Adrenal gland (tissue), 12 donors: ENCODE results near the gene STEAP1. TPM values are rescaled to one million over a fixed set of nuclear protein-coding genes. Genes with fewer than 3 reads are reported as not detected.

Source experiments
- DNase-seq, 7 donors: peaks; one replicate each; pipeline ENCODE4 v3.0.0-alpha.2; 2019 to 2020
- H3K27ac ChIP-seq, 5 donors: fragments of 200-600 bp; sonication (generic) in 4 of 5; 1 replicate in 3 of 5; 2 replicates in 2 of 5; pipeline versions ENCODE4 v1.5.1 to v1.8.0; 2016 to 2020; ENCODE audit warnings: mild to moderate bottlenecking in 1 of 5
- H3K27me3 ChIP-seq: fragments of 200-600 bp; 2 replicates; pipeline ENCODE4 v1.8.0; 2021
- H3K36me3 ChIP-seq, 2 donors: fragments of 200-600 bp; replicated peaks in 1 of 2; 1 replicate in 1 of 2; 2 replicates in 1 of 2; pipeline versions ENCODE4 v1.5.1 to v1.8.0; 2018 to 2022
- H3K4me1 ChIP-seq, 2 donors: fragments of 200-600 bp; replicated peaks in 1 of 2; 1 replicate in 1 of 2; 2 replicates in 1 of 2; pipeline versions ENCODE4 v1.5.1 to v1.8.0; 2018 to 2021
- H3K4me3 ChIP-seq, 4 donors: fragments of 200-600 bp; sonication (generic) in 3 of 4; one replicate each; pipeline ENCODE4 v1.5.1; 2016 to 2018
- H3K9me3 ChIP-seq, 3 donors: fragments of 200-600 bp; sonication (generic) in 1 of 3; replicated peaks in 1 of 3; 1 replicate in 2 of 3; 2 replicates in 1 of 3; pipeline versions ENCODE4 v1.5.1 to v1.8.0; 2016 to 2021
- POLR2A ChIP-seq, 2 donors: fragments of 450-650 bp; IDR thresholded peaks; one replicate each; pipeline ENCODE4 v1.6.1; 2017; ENCODE audit warnings: antibody characterized with exemption in 2 of 2, mild to moderate bottlenecking in 2 of 2, moderate library complexity in 1 of 2
- WGBS, 4 donors: extraction: QIAGEN DNeasy Blood & Tissue Kit in 2 of 4; methylation state at CpG; one replicate each; pipeline versions ENCODE4 v1.1.5 to v1.1.7; 2013 to 2017; 5-methylcytosine and 5-hydroxymethylcytosine counted together
- intact Hi-C, 2 donors: fragments of 100-400 bp; cut with DNase I; formaldehyde crosslinking; loops; one replicate each; pipeline versions ENCODE4 v1.14.1 to v1.15.0; 2022 to 2023
- polyA plus RNA-seq, 3 donors: library from polyadenylated mRNA; stranded (reverse); fragments of 200-250 nt in 2 of 3; fragments of 350-450 nt in 1 of 3; fragmentation: Illumina TruSeq in 1 of 3; extraction: RNeasy Lipid Tissue Mini Kit (QIAGEN cat#74804) in 1 of 3; gene quantifications; one replicate each; pipeline ENCODE4 v1.2.3, GENCODE V29; 2013 to 2014
- total RNA-seq, 9 donors: library from RNA; depleted of rRNA in 4 of 9; stranded (reverse); fragments of >200 nt in 4 of 9; fragments of 120-200 nt in 1 of 9; fragmentation: NEBNext Ultra II Directional in 1 of 9; extraction: Animal tissue kit (Norgen Biotek cat#: 25700) in 1 of 9; gene quantifications; one replicate each; pipeline versions ENCODE4 v1.1.0 to v1.2.4, GENCODE V29; 2013 to 2023
- TF ChIP-seq, protein P1 (sequence below), 6 experiments: fragments of 450-650 bp in 4 of 6; fragments of 200-600 bp in 2 of 6; sonication (generic) in 1 of 6; IDR thresholded peaks; 1 replicate in 5 of 6; 2 replicates in 1 of 6; pipeline versions ENCODE4 v1.5.1 to v1.8.0; 2016 to 2021; ENCODE audit warnings: antibody characterized with exemption in 6 of 6, mild to moderate bottlenecking in 2 of 6, moderate library complexity in 1 of 6
- donor health status: healthy with polysubstance abuse.
- donor health status: Bipolar disorder and iron deficiency.
- donor health status: DM: yes; HTN: yes; CAD: no.
- donor health status: DM: no; HTN: no; CAD: no.
- donor health status: DM: no; HTN: no; CAD: no.
- donor health status: DM: yes; HTN: yes; CAD: no.

Gene STEAP1
- total and polyA plus RNA-seq, 12 donors: 0.35 to 11.8 (median 2.0) TPM

DNA sequence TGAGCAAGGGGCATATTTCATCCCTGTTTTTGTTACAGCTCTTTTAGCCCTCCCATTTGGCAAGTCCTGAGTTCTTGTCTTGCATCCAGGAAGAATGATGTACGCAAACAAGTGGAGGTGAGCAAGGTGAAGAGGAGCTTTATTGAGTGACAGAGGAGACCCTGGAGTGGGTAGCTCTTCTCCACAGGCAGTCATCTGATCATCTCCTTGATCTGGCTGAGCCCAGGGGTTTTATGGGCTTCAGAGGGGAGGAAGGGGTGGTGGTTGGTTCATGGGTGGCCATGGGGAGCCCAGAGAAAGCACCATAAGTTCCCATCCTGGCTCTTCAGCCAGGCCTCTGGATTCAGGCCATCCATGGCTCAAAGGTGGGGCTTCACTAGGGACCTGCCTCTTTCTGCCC, 21.9 kb downstream of the STEAP1 start:
- Histone ChIP-seq H3K9me3 (no peaks in the 10 kb centered on the region), H3K4me1 (no peaks in the 10 kb centered on the region), H3K36me3 (no peaks in the 10 kb centered on the region), H3K27ac (no peak overlapping the region), H3K27me3 (no peaks in the 10 kb centered on the region), H3K4me3 (no peak overlapping the region)
- TF ChIP-seq POLR2A (IDR thresholded peaks at IDR 0.05): no peak
- TF ChIP-seq, protein P1, sequence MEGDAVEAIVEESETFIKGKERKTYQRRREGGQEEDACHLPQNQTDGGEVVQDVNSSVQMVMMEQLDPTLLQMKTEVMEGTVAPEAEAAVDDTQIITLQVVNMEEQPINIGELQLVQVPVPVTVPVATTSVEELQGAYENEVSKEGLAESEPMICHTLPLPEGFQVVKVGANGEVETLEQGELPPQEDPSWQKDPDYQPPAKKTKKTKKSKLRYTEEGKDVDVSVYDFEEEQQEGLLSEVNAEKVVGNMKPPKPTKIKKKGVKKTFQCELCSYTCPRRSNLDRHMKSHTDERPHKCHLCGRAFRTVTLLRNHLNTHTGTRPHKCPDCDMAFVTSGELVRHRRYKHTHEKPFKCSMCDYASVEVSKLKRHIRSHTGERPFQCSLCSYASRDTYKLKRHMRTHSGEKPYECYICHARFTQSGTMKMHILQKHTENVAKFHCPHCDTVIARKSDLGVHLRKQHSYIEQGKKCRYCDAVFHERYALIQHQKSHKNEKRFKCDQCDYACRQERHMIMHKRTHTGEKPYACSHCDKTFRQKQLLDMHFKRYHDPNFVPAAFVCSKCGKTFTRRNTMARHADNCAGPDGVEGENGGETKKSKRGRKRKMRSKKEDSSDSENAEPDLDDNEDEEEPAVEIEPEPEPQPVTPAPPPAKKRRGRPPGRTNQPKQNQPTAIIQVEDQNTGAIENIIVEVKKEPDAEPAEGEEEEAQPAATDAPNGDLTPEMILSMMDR (IDR thresholded peaks at IDR 0.05): no peak
- intact Hi-C loops: no loop called here
- WGBS, 4 donors: 90 to 100% (median 95%) methylated on average over 1 of the region's 1 CpG
- DNase-seq: no peak

DNA sequence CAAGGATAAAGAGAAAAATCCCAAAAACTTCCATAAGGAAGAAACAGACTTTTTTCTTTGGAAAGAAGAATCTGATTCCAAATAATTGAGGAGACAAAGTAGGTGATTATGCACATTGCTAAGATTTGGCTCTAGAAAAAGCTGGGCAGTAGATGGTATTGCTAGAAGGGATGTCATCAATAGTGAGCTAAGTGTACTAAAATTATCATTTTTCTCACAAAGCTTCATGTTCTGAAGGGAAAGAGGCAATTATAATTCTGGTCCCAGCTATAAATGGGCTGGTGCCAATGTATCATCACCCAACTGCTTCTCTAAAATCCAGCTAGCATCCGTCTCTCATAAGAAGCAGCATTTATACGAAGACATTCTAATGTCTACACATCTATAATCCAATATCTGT, 23.9 kb downstream of the STEAP1 start:
- Histone ChIP-seq H3K4me1 (no peaks in the 10 kb centered on the region), H3K27ac (no peak overlapping the region), H3K4me3 (no peak overlapping the region), H3K36me3 (no peaks in the 10 kb centered on the region), H3K9me3 (no peaks in the 10 kb centered on the region), H3K27me3 (no peaks in the 10 kb centered on the region)
- WGBS, 4 donors: 89 to 97% (median 93%) methylated on average over 2 of the region's 2 CpGs
- no peak for TF ChIP-seq POLR2A (IDR thresholded peaks at IDR 0.05)
- TF ChIP-seq, protein P1 (IDR thresholded peaks at IDR 0.05): no peak
- intact Hi-C loops: no loop called here
- no peak for DNase-seq

DNA sequence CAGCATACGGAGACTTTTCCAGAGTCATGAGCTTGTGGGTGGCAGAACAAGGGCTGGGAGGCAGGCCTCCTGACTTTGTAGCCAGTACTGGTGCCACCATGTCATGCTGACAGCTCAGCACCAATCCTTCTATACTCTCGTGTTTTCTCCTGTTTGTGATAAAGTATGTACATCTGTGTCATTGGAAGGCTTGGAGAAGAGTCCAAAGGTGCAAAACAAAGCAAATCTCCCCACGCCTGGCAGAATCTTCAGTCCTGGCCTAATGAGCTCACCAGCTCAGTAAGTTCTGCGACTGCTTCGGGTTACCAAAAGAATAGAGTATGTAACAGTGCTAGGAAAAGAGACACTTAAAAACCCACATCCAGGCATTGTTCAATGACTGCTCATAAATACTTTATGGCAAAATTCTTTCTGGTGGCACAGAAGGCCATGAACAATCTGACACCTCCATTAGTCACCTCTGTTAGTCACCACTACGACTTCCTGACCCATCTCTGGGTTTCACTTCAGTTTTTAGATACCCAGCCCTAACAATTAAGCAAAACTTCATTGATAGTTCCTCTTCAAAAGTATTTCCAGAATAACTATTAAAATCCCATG, 24.5 kb downstream of the STEAP1 start:
- DNase-seq: no peak
- Histone ChIP-seq H3K27ac (peak overlapping the region in 1 of 5 donors; percentile 21), H3K4me3 (no peak overlapping the region), H3K36me3 (no peaks in the 10 kb centered on the region), H3K4me1 (no peaks in the 10 kb centered on the region), H3K9me3 (no peaks in the 10 kb centered on the region), H3K27me3 (no peaks in the 10 kb centered on the region)
- WGBS, 4 donors: 65 to 73% (median 70%) methylated on average over 6 of the region's 6 CpGs
- intact Hi-C loops: no loop called here
- no peak for TF ChIP-seq POLR2A (IDR thresholded peaks at IDR 0.05)
- TF ChIP-seq, protein P1 (IDR thresholded peaks at IDR 0.05): no peak

DNA sequence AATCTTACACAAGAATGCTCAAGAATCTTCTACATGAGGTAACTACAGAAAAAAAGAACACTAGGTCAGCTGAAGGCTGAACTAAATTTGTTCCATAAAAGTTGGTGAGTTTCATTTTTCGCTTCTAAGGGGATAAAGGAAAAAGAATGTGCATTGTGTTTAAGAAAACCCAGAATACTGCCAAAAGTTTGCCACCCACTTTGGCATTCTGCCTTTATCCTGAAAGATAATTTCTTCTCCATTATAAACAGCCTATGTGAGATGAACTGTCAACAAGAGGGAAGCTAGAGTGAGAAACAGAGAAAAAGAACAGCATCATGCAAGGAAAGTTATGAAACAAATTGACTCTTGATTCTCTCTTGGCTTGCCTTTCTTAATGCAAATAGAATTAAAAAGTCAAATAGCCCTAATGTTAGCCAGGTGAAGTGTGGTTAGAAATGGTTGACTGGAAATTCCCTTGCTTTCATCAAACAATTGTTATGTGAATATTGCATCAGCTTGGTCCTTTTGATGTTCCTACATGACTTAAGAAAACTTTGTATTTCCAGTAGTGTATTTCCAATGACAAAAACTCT, 25.8 kb downstream of the STEAP1 start:
- no peak for DNase-seq
- no peaks in the 10 kb centered on the region for H3K27me3 ChIP-seq
- H3K27ac ChIP-seq: no peak overlapping the region
- TF ChIP-seq, protein P1 (IDR thresholded peaks at IDR 0.05): no peak
- TF ChIP-seq POLR2A (IDR thresholded peaks at IDR 0.05): no peak
- 53 to 74% (median 66%) methylated on average over 1 of the region's 1 CpG for WGBS, 4 donors
- intact Hi-C loops: no loop called here
- no peaks in the 10 kb centered on the region for H3K9me3 ChIP-seq
- H3K36me3 ChIP-seq: no peaks in the 10 kb centered on the region
- H3K4me1 ChIP-seq: no peaks in the 10 kb centered on the region
- no peak overlapping the region for H3K4me3 ChIP-seq
